ENCODE measurements around the gene CCDC102A. TPM values are rescaled to one million over a fixed set of nuclear protein-coding genes. Genes with fewer than 3 reads are reported as not detected.

Gene CCDC102A
- total RNA-seq, 1 donor from 2014 or later: 11.3 TPM

- H3K27ac ChIP-seq: peak overlapping the region; percentile 92
- no peak for TF ChIP-seq CTCF (IDR thresholded peaks at IDR 0.05)
- no peaks in the 10 kb centered on the region for H3K36me3 ChIP-seq
- H3K4me3 ChIP-seq: peak overlapping the region; percentile 91
- intact Hi-C loops (cut with DNase I): no loop called here
- H3K9me3 ChIP-seq: no peaks in the 10 kb centered on the region
- peaks cover 48% of the 10 kb centered on the region for H3K4me1 ChIP-seq
- no peaks in the 10 kb centered on the region for H3K27me3 ChIP-seq
- DNase-seq (no peak), ATAC-seq (no peak)
Observed at GRCh38 chr16:57537194-57537505, 779 bp upstream of the CCDC102A start.

GRCh38 chr16:57535680-57536305, 578 bp downstream of the CCDC102A start:
- peak; percentile 97 for DNase-seq
- Histone ChIP-seq H3K4me3 (peak overlapping the region; percentile 91), H3K9me3 (no peaks in the 10 kb centered on the region), H3K36me3 (no peaks in the 10 kb centered on the region), H3K27me3 (no peaks in the 10 kb centered on the region), H3K27ac (peak overlapping the region; percentile 92), H3K4me1 (peaks cover 49% of the 10 kb centered on the region)
- intact Hi-C loops (cut with DNase I): no loop called here
- TF ChIP-seq CTCF (IDR thresholded peaks at IDR 0.05): peak; percentile 24
- peak; percentile 93 for ATAC-seq

- Histone ChIP-seq H3K4me1 (peaks cover 55% of the 10 kb centered on the region), H3K27me3 (no peaks in the 10 kb centered on the region), H3K27ac (peak overlapping the region; percentile 92), H3K9me3 (no peaks in the 10 kb centered on the region), H3K4me3 (peak overlapping the region; percentile 91), H3K36me3 (no peaks in the 10 kb centered on the region)
- ATAC-seq (no peak), DNase-seq (peak; percentile 62)
- intact Hi-C loops (cut with DNase I): no loop called here
- no peak for TF ChIP-seq CTCF (IDR thresholded peaks at IDR 0.05)
Observed at GRCh38 chr16:57534881-57535658, 1.3 kb downstream of the CCDC102A start.

- Histone ChIP-seq H3K9me3 (no peaks in the 10 kb centered on the region), H3K27me3 (no peaks in the 10 kb centered on the region), H3K4me1 (peaks cover 62% of the 10 kb centered on the region), H3K27ac (no peak overlapping the region), H3K36me3 (no peaks in the 10 kb centered on the region), H3K4me3 (no peak overlapping the region)
- peak; percentile 43 for DNase-seq
- no peak for ATAC-seq
- intact Hi-C loops (cut with DNase I): no loop called here
- TF ChIP-seq CTCF (IDR thresholded peaks at IDR 0.05): no peak
Observed at GRCh38 chr16:57534337-57534880, 2.0 kb downstream of the CCDC102A start.

- Histone ChIP-seq H3K27ac (no peak overlapping the region), H3K36me3 (no peaks in the 10 kb centered on the region), H3K4me3 (no peak overlapping the region), H3K4me1 (peaks cover 61% of the 10 kb centered on the region), H3K9me3 (no peaks in the 10 kb centered on the region), H3K27me3 (no peaks in the 10 kb centered on the region)
- DNase-seq: peak; percentile 69
- intact Hi-C loops (cut with DNase I): no loop called here
- TF ChIP-seq CTCF (IDR thresholded peaks at IDR 0.05): no peak
- no peak for ATAC-seq
Observed at GRCh38 chr16:57533431-57534336, 2.7 kb downstream of the CCDC102A start.

All from upper lobe of right lung (tissue), 1 donor.